GM21723 (cell line): ENCODE measurements around the gene WNT1.
A peak's percentile ranks its signal among the peaks of the same experiment; 100 is the strongest.

Experiments
- ATAC-seq: cut with Tn5 transposase; IDR thresholded peaks from one replicate; pipeline ENCODE4 v1.9.1; 2021; ENCODE audit warnings: mild to moderate bottlenecking, moderate library complexity; ENCODE audit not compliant: unreplicated experiment

WNT1 gene

GRCh38 chr12:48980389-48980952, 2.3 kb downstream of the WNT1 start:
- no peak for ATAC-seq

- no peak for ATAC-seq
Measured at GRCh38 chr12:48980953-48981756, 3.0 kb downstream of the WNT1 start.

- ATAC-seq: no peak
Measured at GRCh38 chr12:48981757-48982157, 3.6 kb downstream of the WNT1 start.

- ATAC-seq: no peak
Measured at GRCh38 chr12:48982397-48983080, 4.4 kb downstream of the WNT1 start.

- ATAC-seq: no peak
Measured at GRCh38 chr12:48985475-48985897, 7.4 kb downstream of the WNT1 start.

- no peak for ATAC-seq
Measured at GRCh38 chr12:48985901-48986300, 7.8 kb downstream of the WNT1 start.

- no peak for ATAC-seq
Measured at GRCh38 chr12:48986720-48987291, 8.7 kb downstream of the WNT1 start.

GRCh38 chr12:48988030-48988649, 10.0 kb downstream of the WNT1 start:
- ATAC-seq: peak; percentile 61

- ATAC-seq: no peak
Measured at GRCh38 chr12:48990552-48990951, 12.4 kb downstream of the WNT1 start.

- ATAC-seq: no peak
Measured at GRCh38 chr12:48991247-48992050, 13.3 kb downstream of the WNT1 start.

GRCh38 chr12:48993787-48994186, 15.7 kb downstream of the WNT1 start:
- no peak for ATAC-seq

- ATAC-seq: no peak
Measured at GRCh38 chr12:48994224-48995085, 16.3 kb downstream of the WNT1 start.

- ATAC-seq: peak; percentile 28
Measured at GRCh38 chr12:48995086-48995879, 17.2 kb downstream of the WNT1 start.

- no peak for ATAC-seq
Measured at GRCh38 chr12:48996794-48997718, 18.9 kb downstream of the WNT1 start.

- peak; percentile 38 for ATAC-seq
Measured at GRCh38 chr12:48997719-48998496, 19.8 kb downstream of the WNT1 start.

GRCh38 chr12:48998497-48999353, 20.6 kb downstream of the WNT1 start:
- peak; percentile 17 for ATAC-seq
